GM21786 (cell line): ENCODE measurements around the gene CABLES2.

ENCODE experiments used
- ATAC-seq: cut with Tn5 transposase; IDR thresholded peaks from one replicate; pipeline ENCODE4 v1.9.1; 2021; ENCODE audit not compliant: unreplicated experiment

Gene CABLES2, protein sequence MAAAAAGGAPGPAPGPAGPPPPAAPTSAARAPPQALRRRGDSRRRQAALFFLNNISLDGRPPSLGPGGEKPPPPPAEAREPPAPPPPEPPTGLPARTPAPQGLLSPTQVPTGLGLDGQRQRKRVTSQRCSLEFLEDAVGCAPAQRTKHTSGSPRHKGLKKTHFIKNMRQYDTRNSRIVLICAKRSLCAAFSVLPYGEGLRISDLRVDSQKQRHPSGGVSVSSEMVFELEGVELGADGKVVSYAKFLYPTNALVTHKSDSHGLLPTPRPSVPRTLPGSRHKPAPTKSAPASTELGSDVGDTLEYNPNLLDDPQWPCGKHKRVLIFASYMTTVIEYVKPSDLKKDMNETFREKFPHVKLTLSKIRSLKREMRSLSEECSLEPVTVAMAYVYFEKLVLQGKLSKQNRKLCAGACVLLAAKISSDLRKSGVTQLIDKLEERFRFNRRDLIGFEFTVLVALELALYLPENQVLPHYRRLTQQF

DNA sequence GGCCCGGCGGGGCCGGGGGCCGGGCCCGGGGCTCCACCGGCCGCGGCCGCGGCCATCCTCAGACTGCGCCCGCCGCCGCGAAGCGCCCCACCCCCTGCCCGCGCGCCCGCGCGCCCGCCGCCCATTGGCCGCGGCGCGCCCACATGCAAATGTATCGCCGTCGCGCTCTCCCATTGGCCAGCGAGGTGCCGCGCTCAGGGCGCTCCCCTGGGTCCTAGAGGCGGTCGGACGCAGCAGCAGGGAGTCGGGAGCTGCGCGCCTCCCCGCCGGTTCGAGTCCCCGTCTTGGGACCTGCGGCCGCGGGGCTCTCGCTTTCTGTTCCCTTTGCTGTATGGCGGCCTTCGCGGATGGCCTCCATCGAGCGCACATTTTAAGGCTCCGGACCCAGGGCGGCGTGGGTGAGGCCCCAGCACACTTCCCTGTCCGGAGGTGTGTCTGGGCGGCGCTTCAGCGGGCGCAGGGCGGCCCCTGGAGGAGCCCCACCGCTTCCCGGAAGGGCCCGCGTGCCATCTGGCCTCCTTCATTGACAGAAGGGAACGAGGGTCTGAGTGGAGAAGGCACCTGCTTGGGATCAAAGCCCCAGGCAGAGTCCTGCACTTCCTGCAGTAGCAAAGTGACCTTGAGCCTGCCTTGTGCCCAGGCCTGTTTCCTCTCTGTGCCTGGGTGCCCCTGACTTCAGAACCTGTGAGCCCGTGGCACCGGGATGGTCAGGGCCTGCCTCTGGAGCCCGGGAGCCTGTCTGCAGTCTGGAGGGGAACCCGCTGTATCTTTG is at the start of gene CABLES2:
TSS of gene CABLES2 (minus strand) at position 65 of the 772 bp plus-strand sequence. CDS start at position 56, 9 bp downstream.
- ATAC-seq: peak; percentile 84

GRCh38 chr20:62455929-62456328 is 48.8 kb upstream of the CABLES2 start:
- ATAC-seq: no peak

DNA sequence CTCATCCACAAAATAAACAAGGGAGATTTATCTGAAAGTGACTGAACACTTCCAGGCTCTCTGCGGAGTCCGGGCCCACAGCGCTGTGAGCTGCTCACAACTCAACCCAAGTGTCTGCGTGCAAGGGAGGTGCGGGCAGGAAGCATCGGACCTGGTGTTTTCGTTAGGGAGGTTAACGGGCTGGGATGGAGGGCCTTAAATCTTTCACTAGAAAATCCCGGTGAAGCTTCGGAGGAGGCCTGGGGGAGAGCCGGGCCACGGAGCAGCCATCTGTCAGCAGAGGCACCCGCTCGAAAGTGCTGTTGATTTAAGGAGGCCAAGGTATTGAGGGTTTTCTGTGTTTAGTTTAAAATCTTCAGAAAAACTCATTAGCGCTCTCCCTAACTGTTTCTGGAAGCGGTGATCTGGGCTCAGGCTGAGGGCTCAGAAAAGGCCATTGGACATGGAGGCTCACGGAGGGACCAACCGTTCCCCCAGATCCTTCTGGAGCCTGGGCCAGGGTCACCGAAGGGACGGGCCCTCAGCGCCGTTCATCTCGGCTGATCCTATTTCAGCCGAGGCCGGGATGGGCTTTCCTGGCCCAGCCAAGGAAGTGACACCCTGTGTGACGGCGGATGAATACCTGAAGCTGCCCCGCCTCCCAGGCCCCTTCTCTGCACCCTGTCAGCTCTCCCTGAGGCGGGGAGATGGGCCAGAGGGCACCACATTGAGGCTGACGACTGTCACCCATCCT is 48.0 kb upstream of the CABLES2 start:
- no peak for ATAC-seq

DNA sequence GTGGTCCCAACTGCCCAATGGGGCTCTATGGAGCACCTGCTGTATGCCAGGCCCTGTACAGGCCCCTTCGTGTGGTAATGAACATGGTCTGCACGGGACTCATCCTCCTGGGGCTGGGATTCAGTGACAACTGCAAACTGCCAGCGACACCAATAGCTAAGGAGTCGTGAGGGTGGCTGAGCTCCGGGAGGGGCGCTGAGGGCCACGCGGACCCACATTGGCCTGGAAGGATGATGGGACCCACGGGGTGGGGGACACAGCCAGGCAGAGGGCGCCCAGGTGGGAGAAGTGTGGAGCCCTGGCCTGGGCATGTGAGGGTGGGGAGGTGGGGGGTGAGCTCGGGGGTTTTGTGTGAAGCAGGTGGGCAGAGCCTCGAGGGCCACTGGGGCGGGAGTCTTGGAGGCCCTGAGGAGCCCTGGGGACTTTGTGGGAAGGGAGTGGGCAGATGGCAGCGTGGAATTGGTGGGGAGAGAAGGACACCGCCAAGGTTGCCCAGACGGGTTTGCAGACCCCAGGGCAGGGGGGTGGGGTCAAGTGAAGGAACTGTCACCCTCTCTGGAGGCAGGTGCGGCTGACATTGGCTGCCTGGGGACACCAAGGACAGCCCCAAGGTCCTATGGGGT is 46.2 kb upstream of the CABLES2 start:
- ATAC-seq: no peak

- ATAC-seq: no peak
Measured at GRCh38 chr20:62452475-62453095, 45.5 kb upstream of the CABLES2 start.

- no peak for ATAC-seq
Measured at GRCh38 chr20:62451970-62452369, 44.9 kb upstream of the CABLES2 start.

DNA sequence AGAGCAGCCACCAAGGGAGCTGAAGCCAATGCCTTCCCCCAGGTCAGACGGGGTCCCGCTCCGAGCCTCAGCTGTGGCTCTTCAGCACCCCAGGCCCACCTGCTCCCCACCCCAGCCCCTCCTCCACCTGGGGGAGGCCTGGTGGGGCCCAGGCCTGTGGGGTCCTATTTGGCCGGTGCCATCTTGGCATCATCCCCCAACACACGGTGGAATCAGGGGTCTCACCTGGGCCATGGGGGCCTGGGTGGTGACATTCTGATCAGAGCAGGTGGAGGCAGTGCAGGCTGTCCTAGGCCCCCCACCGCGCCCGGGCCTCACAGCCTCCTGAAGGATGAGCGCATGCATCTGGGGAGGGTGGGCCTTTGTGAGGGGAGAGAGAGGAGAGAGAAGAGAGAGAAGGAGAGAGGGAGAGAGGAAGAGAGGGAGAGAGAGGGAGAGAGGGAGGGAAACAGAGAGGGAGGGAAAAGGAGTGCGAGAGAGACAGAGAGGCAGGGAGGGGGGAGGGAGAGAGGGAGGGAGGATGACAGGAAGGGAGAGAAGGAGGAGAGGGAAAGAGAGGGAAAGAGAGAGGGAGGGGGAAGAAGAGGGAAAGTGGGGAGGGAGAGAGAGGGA is 44.2 kb upstream of the CABLES2 start:
- ATAC-seq: no peak

- no peak for ATAC-seq
Measured at GRCh38 chr20:62449951-62450691, 43.0 kb upstream of the CABLES2 start.

DNA sequence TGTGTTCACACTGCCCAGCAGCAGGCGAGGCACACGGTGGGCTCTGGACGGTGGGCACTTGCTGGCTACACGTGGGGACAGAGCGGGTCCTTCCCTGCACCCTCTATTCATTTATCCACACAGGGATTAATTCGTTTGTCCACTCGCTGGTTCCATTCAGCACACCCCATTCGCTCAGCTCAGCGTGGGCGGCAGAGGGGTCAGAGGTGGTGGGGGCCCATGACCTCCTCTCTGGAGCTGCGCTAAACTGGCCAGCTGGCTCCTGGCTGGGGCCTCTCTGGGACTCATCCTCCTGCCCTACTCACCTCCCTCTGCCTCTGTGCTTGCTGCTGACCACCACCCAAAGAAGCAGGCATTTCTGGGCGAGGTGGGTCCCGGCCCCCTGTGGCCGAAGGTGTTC is 41.7 kb upstream of the CABLES2 start:
- ATAC-seq: no peak

- no peak for ATAC-seq
Measured at GRCh38 chr20:62448038-62448437, 41.0 kb upstream of the CABLES2 start.

GRCh38 chr20:62446888-62447869 is 40.1 kb upstream of the CABLES2 start:
- no peak for ATAC-seq

GRCh38 chr20:62446481-62446880 is 39.4 kb upstream of the CABLES2 start:
- ATAC-seq: no peak

DNA sequence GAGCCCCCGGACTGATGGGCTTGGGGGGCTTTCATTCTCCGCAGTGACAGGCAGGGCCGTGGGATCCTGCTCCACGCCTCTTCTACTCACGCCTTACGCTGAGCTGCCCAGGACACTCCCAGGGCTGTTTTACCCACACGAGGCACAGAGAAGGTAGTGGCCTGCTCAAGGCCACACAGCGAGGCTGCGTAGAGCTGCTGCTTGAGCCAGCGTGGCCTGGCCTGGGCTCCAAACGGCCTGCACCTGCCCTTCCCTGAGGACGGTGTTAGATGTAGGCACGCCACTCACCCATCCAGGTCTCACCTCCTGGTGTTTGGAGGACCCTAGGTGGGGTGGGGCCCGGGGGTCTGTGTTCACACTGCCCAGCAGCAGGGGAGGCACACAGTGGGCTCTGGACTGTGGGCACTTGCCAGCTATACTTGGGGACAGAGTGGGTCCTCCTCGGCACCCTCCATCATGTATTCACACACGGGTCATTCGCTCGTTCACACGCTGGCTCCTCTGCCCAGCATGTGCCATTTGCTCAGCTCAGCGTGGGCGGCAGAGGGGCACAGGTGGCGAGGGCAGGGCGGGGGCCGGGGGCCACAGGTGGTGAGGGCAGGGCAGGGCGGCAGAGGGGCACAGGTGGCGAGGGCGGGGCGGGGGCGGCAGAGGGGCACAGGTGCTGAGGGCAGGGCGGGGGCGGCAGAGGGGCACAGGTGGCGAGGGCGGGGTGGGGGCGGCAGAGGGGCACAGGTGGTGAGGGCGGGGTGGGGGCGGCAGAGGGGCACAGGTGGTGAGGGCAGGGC is 38.7 kb upstream of the CABLES2 start:
- ATAC-seq: no peak

DNA sequence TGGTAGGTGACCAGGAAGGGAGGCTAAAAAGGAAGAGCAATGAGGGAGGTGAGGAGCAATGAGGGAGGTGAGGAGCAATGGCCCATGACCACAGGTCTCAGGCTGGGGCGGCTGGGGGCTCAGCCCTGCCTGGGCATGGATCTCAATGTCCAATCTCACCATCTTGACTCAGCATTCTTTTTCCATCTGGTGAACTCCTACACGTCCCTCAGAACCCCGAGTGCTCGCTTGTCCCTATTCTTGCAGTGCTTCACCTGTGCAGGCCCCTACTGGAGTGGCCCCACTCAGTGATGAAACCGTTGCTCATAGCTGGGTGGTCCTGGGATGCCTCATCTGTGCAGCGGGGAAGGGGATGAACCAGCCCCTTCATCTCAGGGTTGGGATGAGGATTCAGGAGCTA is 37.2 kb upstream of the CABLES2 start:
- no peak for ATAC-seq

- ATAC-seq: no peak
Measured at GRCh38 chr20:62441987-62442539, 35.0 kb upstream of the CABLES2 start.

- ATAC-seq: no peak
Measured at GRCh38 chr20:62439218-62439617, 32.1 kb upstream of the CABLES2 start.

- no peak for ATAC-seq
Measured at GRCh38 chr20:62437927-62438326, 30.8 kb upstream of the CABLES2 start.
